ENCODE measurements around the gene LZTR1.

The LZTR1 gene

DNA sequence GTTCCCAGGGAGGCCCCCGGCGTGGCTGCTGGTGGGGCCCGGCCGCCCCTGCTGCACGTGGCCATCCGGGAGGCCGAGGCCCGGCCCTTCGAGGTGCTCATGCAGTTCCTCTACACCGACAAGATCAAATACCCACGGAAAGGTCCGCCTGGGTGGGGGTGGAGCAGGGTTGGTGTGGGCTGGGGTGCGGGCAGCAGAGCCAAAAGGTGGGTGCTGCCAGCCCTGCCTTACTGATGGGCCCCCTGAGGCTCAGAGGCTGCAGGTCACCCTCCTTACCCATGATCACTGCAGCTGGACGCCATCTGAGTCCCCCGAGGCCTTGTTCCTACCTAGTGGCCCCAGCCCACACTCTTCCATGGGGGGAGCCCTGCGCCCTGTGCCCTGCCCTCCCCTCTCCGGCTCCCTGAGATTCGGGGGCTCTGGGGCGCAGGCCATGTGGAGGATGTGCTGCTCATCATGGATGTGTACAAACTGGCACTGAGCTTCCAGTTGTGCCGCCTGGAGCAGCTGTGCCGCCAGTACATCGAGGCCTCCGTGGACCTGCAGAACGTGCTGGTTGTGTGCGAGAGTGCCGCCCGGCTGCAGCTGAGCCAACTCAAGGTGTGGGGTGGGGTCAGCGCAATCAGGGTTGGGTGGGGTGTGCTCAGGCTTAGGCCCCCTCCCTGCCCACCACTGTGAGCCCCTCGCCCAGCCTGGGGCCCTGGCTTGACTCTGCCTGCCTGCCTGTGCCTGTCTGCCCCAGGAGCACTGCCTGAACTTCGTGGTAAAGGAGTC, 12.2 kb downstream of the LZTR1 start:
- ATAC-seq (ENCODE audit: insufficient read depth, low read depth) (no peak), DNase-seq (no peak)
- H3K9ac ChIP-seq (ENCODE audit: low read depth, low read length): no peak overlapping the region
- H3K27me3 ChIP-seq (ENCODE audit: insufficient read depth, low read length, poor library complexity): no peaks in the 10 kb centered on the region
- no peaks in the 10 kb centered on the region for H3K9me3 ChIP-seq (ENCODE audit: insufficient read depth, low read length, severe bottlenecking)
- H3K4me3 ChIP-seq (ENCODE audit: low read depth in 1 of 2, low read length in 2 of 2): no peak overlapping the region
- no peak overlapping the region for H3K4me2 ChIP-seq (ENCODE audit: insufficient read depth, low read length)
- peaks cover 3% of the 10 kb centered on the region; the same call in 1 of the 2 replicates for H3K79me2 ChIP-seq (ENCODE audit: insufficient read depth, low read length)
- no peak overlapping the region for H3K27ac ChIP-seq (ENCODE audit: low read length)
- no peaks in the 10 kb centered on the region for H3K4me1 ChIP-seq (ENCODE audit: insufficient read depth, low read length)
- TF ChIP-seq, protein P1, sequence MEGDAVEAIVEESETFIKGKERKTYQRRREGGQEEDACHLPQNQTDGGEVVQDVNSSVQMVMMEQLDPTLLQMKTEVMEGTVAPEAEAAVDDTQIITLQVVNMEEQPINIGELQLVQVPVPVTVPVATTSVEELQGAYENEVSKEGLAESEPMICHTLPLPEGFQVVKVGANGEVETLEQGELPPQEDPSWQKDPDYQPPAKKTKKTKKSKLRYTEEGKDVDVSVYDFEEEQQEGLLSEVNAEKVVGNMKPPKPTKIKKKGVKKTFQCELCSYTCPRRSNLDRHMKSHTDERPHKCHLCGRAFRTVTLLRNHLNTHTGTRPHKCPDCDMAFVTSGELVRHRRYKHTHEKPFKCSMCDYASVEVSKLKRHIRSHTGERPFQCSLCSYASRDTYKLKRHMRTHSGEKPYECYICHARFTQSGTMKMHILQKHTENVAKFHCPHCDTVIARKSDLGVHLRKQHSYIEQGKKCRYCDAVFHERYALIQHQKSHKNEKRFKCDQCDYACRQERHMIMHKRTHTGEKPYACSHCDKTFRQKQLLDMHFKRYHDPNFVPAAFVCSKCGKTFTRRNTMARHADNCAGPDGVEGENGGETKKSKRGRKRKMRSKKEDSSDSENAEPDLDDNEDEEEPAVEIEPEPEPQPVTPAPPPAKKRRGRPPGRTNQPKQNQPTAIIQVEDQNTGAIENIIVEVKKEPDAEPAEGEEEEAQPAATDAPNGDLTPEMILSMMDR (IDR thresholded peaks at IDR 0.05; ENCODE audit: borderline replicate concordance, extremely low read depth, low read length, poor library complexity, severe bottlenecking): no peak
- no peak for TF ChIP-seq EZH2 (IDR thresholded peaks at IDR 0.05; ENCODE audit: borderline replicate concordance, low read depth, low read length, severe bottlenecking)
- H4K20me1 ChIP-seq (ENCODE audit: insufficient read depth, low read length): peaks cover 9% of the 10 kb centered on the region; the same call in 1 of the 2 replicates
- H2AFZ ChIP-seq (ENCODE audit: low read depth, low read length): no peak overlapping the region
- H3K36me3 ChIP-seq (ENCODE audit: insufficient read depth, low read length): peaks cover 86% of the 10 kb centered on the region

DNA sequence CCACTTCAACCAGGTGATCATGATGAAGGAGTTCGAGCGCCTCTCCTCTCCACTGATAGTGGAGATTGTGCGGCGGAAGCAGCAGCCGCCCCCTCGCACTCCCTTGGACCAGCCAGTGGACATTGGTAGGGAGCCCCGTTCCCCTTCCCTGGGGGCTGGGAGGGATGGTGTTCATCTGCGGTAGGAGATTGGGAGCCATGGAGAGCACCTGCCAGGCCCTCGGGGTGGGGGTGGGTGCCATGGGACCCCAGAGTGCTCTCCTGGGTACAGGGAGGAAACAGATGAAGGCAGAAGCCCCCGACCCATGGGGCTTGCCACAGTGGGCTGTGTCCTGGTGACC, 12.8 kb downstream of the LZTR1 start:
- no peak for TF ChIP-seq EZH2 (IDR thresholded peaks at IDR 0.05; ENCODE audit: borderline replicate concordance, low read depth, low read length, severe bottlenecking)
- TF ChIP-seq, protein P1 (IDR thresholded peaks at IDR 0.05; ENCODE audit: borderline replicate concordance, extremely low read depth, low read length, poor library complexity, severe bottlenecking): no peak
- peaks cover 91% of the 10 kb centered on the region for H3K36me3 ChIP-seq (ENCODE audit: insufficient read depth, low read length)

DNA sequence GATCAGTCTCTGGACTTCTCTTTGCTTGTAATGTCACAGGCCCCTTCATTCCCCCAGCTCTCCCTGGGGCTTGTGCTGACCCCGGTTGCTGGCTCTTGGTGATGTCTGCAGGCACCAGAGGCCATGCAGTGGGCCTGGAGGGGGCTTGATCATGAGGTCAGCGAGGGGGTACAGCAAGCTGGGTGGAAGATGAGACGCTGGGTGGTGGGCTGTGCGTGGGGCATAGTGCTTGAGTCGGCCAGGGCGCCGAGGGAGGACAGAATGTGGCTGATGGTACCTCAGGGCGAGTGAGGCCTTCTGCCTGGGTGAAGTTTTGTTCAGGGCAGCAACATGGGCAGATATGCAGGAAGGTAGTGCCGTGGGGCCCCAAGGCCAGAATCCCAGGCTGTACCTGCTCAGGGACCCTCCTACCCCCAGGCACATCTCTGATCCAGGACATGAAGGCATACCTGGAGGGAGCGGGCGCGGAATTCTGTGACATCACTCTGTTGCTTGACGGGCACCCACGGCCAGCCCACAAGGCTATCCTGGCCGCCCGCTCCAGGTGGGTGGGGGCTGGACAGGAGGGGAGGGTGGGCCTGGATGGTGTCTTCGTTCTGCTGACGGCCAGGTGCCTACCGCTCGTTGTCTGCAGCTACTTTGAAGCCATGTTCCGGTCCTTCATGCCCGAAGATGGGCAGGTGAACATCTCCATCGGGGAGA, 13.4 kb downstream of the LZTR1 start:
- Histone ChIP-seq H3K27me3 (ENCODE audit: insufficient read depth, low read length, poor library complexity) (no peaks in the 10 kb centered on the region), H4K20me1 (ENCODE audit: insufficient read depth, low read length) (peaks cover 20% of the 10 kb centered on the region), H3K4me3 (ENCODE audit: low read depth in 1 of 2, low read length in 2 of 2) (no peak overlapping the region), H3K27ac (ENCODE audit: low read length) (no peak overlapping the region), H3K79me2 (ENCODE audit: insufficient read depth, low read length) (peaks cover 15% of the 10 kb centered on the region), H3K9me3 (ENCODE audit: insufficient read depth, low read length, severe bottlenecking) (no peaks in the 10 kb centered on the region), H3K4me1 (ENCODE audit: insufficient read depth, low read length) (peaks cover 12% of the 10 kb centered on the region), H3K4me2 (ENCODE audit: insufficient read depth, low read length) (no peak overlapping the region), H3K9ac (ENCODE audit: low read depth, low read length) (no peak overlapping the region), H2AFZ (ENCODE audit: low read depth, low read length) (no peak overlapping the region), H3K36me3 (ENCODE audit: insufficient read depth, low read length) (peaks cover 92% of the 10 kb centered on the region)
- DNase-seq (no peak), ATAC-seq (ENCODE audit: insufficient read depth, low read depth) (no peak)
- no peak for TF ChIP-seq EZH2 (IDR thresholded peaks at IDR 0.05; ENCODE audit: borderline replicate concordance, low read depth, low read length, severe bottlenecking)
- TF ChIP-seq, protein P1 (IDR thresholded peaks at IDR 0.05; ENCODE audit: borderline replicate concordance, extremely low read depth, low read length, poor library complexity, severe bottlenecking): no peak

More for the DNA sequence above, 12.8 kb downstream of the LZTR1 start:
- no peaks in the 10 kb centered on the region for H3K9me3 ChIP-seq (ENCODE audit: insufficient read depth, low read length, severe bottlenecking)
- no peak overlapping the region for H3K9ac ChIP-seq (ENCODE audit: low read depth, low read length)
- H3K27ac ChIP-seq (ENCODE audit: low read length): no peak overlapping the region
- H3K4me1 ChIP-seq (ENCODE audit: insufficient read depth, low read length): peaks cover 6% of the 10 kb centered on the region
- DNase-seq: no peak
- H4K20me1 ChIP-seq (ENCODE audit: insufficient read depth, low read length): peaks cover 14% of the 10 kb centered on the region
- no peak for ATAC-seq (ENCODE audit: insufficient read depth, low read depth)
- no peak overlapping the region for H2AFZ ChIP-seq (ENCODE audit: low read depth, low read length)
- no peak overlapping the region for H3K4me2 ChIP-seq (ENCODE audit: insufficient read depth, low read length)
- no peaks in the 10 kb centered on the region for H3K27me3 ChIP-seq (ENCODE audit: insufficient read depth, low read length, poor library complexity)
- peaks cover 8% of the 10 kb centered on the region for H3K79me2 ChIP-seq (ENCODE audit: insufficient read depth, low read length)
- no peak overlapping the region for H3K4me3 ChIP-seq (ENCODE audit: low read depth in 1 of 2, low read length in 2 of 2)

Data from DND-41 (cell line).